Measurements from ENCODE around the gene MIPOL1.

MIPOL1 gene

GRCh38 chr14:37599507-37600368 lies 402.0 kb downstream of the MIPOL1 start:
- CTCF ChIA-PET, result interaction anchor here (1.1 kb wide), 1 partner anchor 10 kb away, joined by 3 read pairs; no protein-coding TSS in a partner anchor
- POLR2A ChIA-PET, result no interaction called here
- TF ChIP-seq CTCF (IDR thresholded peaks at IDR 0.05; ENCODE audit: control extremely low read depth, extremely low read depth, low read depth, missing control alignments), result no peak
- no peak for DNase-seq (ENCODE audit: extremely low spot score)

DNA sequence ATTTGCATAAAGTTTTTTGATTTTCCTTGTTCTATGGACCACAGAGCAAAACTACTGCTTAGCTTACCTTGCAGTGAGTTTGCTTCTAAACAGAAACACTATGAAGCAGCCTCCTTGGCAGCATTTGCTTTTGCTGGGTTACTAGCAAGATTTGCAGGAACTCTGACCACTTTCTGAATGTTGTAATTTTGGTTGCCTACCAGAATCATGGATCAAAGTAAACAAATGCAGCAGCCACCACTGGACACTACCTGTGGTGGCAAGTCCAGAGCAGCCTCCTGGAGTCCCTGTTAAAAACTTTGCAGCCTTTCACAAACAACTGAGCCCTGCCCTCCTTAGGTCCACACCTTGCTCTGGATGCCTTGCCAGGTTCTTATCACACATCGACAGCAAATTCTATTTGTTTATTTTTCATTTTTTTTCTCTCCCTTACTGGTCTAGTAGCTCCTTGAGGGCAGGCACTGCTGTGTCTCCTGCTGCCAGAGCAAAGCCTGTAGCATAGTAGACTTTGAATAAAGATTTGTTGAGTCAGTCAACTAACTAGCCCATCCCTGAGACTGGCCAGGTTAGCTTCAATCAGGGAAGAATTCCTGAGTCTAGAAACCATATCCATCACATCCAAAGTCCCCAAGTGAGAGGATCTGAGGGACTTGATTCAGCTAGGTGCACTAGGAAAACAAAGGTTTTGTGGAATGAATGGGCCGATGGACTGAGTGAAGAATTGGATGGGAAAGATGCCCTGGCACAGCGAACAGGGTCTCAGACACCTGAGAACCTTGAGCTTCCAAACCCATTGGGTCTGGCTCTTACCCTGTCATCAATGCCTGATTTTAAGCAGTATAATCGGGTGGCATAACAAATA lies 403.4 kb downstream of the MIPOL1 start:
- ChIA-PET POLR2A (no interaction called here), CTCF (interaction anchor here (1.1 to 1.2 kb wide), 2 partner anchors 9 to 40 kb away, joined by 3 read pairs; no protein-coding TSS in a partner anchor)
- no peak for DNase-seq (ENCODE audit: extremely low spot score)
- TF ChIP-seq CTCF (IDR thresholded peaks at IDR 0.05; ENCODE audit: control extremely low read depth, extremely low read depth, low read depth, missing control alignments), result no peak

DNA sequence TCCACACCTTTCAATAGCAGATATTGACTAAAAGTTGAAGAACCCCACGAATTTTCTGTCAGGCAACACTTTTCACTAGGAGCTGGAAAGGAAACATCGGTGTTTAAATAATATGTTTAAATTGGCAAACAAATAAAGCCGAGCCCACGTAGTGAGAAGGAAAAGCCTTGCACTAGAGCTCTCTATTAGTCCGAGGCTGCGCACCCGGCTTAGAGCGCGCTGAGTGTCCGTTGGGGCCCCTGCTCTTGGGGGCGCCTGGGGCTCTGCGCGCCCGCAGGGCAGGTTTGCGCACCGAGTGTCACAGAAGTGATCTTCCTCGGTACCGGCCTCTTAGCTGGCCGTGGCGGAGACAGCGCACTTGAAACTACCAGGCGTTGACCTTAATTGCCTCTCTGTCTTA lies 404.1 kb downstream of the MIPOL1 start:
- ChIA-PET POLR2A (no interaction called here), CTCF (interaction anchor here (1.2 kb wide), 1 partner anchor 39 kb away, joined by 3 read pairs; no protein-coding TSS in a partner anchor)
- DNase-seq (ENCODE audit: extremely low spot score), result no peak
- TF ChIP-seq CTCF (IDR thresholded peaks at IDR 0.05; ENCODE audit: control extremely low read depth, extremely low read depth, low read depth, missing control alignments), result no peak

Measured in GM10248 (cell line).